Activated T-helper 1 cell treated with anti-CD3 and anti-CD28 coated beads, Interleukin-12 subunit alpha, Interleukin-12 subunit beta, Interleukin-2, Interleukin-4 antibody, amounts not matched to agents 30 ng/mL and 10 ng/mL and 1 ng/mL, durations not matched to agents 14 hours and 24 hours and 36 hours (primary cell): ENCODE measurements around the gene SCTR. TPM values are rescaled to one million over a fixed set of nuclear protein-coding genes. Genes with fewer than 3 reads are reported as not detected.

Experiments
- DNase-seq: peaks from one replicate; pipeline ENCODE4 v3.0.0; 2021; ENCODE audit warnings: low spot score
- H3K27ac Mint-ChIP-seq: one replicate; pipeline ENCODE4 v1.8.0; 2021; ENCODE audit warnings: mild to moderate bottlenecking, mixed read lengths
- H3K27me3 Mint-ChIP-seq: one replicate; pipeline ENCODE4 v1.8.0; 2022; ENCODE audit warnings: mild to moderate bottlenecking, moderate library complexity, mixed read lengths; ENCODE audit not compliant: insufficient read depth
- H3K36me3 Mint-ChIP-seq: one replicate; pipeline ENCODE4 v1.8.0; 2021; ENCODE audit warnings: low read depth, mixed read lengths
- H3K4me1 Mint-ChIP-seq: one replicate; pipeline ENCODE4 v1.8.0; 2021; ENCODE audit warnings: low read depth, mixed read lengths
- H3K4me3 Mint-ChIP-seq: one replicate; pipeline ENCODE4 v1.8.0; 2021; ENCODE audit warnings: mild to moderate bottlenecking, moderate library complexity, mixed read lengths
- H3K9me3 Mint-ChIP-seq: one replicate; pipeline ENCODE4 v1.8.0; 2021; ENCODE audit warnings: mixed read lengths
- intact Hi-C: fragments of 100-400 bp; cut with micrococcal nuclease; formaldehyde crosslinking; loops from one replicate; pipeline ENCODE4 v1.15.1; 2024
- total RNA-seq: library from RNA; stranded (reverse); gene quantifications from 2 replicates; pipeline ENCODE4 v1.2.3, GENCODE V29; 2022

The SCTR gene
- total RNA-seq, 1 donor from 2014 or later: not detected

DNA sequence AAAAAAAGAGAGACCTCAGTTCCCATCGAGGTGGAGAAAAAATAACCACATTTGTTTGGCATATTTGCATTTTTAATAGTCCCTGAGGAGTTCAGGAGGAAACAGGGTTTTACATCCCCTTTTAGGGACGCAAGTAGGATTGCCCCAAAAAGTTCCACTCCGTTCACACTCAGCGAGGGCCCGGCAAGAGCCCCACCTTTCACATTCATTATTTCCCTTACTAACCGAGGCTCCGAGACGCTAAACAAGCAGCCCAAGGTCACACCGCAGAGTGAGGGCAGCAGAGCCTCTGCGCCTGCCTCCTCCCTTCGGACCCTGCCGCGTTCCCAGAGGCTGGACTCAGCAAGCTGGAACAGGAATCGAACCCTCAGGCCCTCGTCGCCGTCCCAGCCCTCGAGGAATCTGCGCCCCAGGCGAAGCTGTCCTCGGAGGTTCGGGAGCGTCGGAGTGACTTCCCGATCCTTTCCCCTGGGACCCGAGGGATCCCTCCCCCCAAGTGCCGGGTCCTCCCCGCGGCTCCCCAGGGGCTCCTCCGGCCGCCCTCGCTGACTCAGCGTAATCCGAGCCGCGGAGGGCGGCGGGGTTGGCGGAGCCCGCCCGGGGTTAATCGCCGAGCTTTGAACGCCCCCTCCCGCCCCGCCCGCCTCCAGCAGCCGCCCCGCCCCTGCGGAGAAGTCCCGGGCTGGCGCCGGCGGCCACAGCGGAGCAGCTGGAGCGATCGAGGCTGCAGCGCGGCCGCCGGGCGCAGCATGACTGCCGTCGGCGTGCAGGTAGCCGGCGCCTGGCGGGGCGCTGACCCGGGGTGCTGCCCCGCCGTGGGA, 92.9 kb downstream of the SCTR start, which contains the start of gene TMEM37:
Gene TMEM37, plus strand, starts transcription at position 700 of the 821 bp plus-strand sequence. Its CDS starts 50 bp downstream, at position 750.
- peaks cover 55% of the 10 kb centered on the region for H3K27me3 Mint-ChIP-seq
- no peaks in the 10 kb centered on the region for H3K36me3 Mint-ChIP-seq
- H3K4me1 Mint-ChIP-seq: no peaks in the 10 kb centered on the region
- no peak within 1 kb of the TSS for H3K27ac Mint-ChIP-seq
- no peak for DNase-seq
- H3K4me3 Mint-ChIP-seq: no peak within 1 kb of the TSS
- no peaks in the 10 kb centered on the region for H3K9me3 Mint-ChIP-seq
- intact Hi-C loops: no loop called here

DNA sequence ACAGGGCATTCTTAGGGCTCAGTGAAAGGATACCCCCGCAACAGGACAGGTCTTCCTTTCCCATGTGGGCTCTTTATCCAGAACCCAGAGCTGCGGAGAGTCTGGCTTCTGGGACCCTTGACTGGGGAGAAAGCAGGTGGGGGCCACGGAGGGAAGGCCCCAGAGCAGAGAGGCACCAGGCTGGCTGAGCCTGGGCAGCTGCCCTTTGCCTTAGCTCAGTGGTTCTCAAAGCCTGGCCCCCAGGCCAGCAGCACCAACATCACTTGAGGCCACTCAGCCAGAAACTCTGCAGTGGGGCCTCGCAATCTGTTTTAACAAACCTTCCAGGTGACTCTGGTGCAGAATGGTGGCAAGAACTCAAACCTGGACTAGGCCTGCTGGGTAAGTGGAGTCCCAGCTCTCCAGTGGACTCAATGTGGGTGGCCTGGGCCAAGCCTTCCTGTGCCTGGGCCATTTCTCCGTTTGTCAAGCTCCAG, 94.2 kb downstream of the SCTR start:
- Mint-ChIP-seq H3K36me3 (no peaks in the 10 kb centered on the region), H3K4me1 (no peaks in the 10 kb centered on the region), H3K27ac (no peak overlapping the region), H3K4me3 (no peak overlapping the region), H3K9me3 (no peaks in the 10 kb centered on the region), H3K27me3 (peaks cover 63% of the 10 kb centered on the region)
- intact Hi-C loops: no loop called here
- no peak for DNase-seq

DNA sequence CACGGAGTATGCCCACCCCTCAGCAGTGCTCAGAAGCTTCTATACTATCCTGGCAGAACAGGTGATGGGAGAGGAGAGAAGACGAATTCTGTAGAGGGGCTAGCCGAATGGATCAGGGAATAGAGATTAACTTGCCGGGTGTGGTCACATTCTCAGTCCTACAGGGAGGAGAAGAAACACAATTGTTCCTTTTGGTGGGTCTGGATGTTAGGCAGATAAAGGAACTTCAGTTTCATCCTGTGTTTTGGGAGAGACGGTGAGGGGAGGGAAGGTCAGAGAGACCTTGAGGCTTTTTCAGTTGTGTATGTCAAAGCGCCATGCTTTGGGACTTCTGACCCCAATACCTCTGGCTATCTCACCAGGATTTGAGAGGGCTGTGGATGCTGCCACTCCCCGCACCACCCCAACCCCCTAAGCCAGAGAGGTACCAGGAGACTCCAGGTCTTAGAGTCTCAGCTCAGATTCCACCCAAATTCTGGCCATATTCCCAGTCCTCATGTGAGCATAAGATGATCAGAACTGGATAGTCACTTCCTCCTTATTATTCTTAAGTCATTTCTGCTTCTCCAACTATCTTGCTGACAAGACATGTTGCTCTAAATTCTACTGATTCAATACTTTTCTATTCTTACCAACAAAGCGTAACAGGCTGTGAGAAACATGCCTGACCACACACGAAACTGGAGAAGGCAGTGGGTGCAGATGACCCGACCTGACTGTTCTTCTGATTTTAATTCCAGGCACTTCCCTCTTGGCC, 94.9 kb downstream of the SCTR start:
- Mint-ChIP-seq H3K27ac (no peak overlapping the region), H3K4me1 (no peaks in the 10 kb centered on the region), H3K9me3 (no peaks in the 10 kb centered on the region), H3K36me3 (no peaks in the 10 kb centered on the region), H3K27me3 (peaks cover 63% of the 10 kb centered on the region), H3K4me3 (no peak overlapping the region)
- no peak for DNase-seq
- intact Hi-C loops: no loop called here

DNA sequence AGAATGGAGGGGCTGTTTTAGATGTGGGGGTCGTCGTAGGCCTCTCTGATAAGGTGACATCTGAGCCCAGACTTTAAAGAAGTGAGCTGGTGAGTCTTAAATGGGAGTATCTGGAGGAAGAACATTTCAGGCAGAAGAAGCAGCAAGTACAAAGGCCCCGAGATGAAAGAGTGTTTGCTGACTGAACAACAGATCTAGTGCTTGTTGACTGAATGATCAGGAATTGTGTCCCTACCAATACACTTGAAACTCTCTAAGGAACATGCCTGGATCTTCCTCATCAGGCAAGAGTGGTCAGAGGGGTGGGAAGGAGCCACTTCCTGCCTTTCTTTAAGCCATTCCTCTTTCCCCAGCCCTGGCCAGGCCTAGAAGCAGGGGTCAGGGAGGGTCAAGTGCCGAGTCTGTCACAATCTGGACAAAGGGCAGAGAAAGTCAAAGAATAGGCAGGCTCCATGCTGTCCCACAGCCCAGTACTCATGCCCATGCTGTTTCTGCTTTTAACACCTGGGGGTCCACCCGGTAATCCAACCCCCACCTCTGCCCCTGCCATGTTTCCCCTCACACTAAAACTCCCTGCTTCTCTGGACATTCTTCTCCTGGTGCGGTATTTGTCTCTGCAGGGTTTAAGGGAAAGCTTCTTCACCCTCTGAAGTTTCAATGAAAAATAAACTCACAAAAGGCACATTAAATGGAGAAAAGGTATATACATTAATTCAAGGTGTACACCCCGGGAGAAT, 95.6 kb downstream of the SCTR start:
- Mint-ChIP-seq H3K27ac (no peak overlapping the region), H3K4me1 (no peaks in the 10 kb centered on the region)
- DNase-seq: no peak

DNA sequence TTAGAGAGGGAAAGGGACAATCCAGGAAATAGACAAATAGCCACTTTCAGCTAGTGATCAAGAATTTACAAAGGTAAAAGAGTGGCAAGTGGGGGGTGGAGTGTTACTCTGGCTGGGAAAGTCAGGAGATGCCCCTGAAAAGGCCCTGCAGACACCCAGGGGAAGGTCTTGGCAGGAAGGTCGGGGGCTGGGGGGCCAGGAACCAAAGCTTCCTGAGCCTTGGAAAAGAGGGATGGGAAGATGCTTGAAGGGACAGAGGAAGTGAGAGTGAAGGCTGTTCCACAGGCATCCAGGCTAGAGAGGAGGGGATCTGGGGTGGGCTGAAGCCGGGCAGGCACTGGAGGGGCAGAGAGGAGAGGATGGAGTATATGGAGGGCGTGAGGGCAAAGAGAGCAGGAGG, 96.5 kb downstream of the SCTR start:
- no peaks in the 10 kb centered on the region for H3K36me3 Mint-ChIP-seq
- H3K27ac Mint-ChIP-seq: no peak overlapping the region
- intact Hi-C loops: no loop called here
- H3K4me1 Mint-ChIP-seq: no peaks in the 10 kb centered on the region
- DNase-seq: no peak
- H3K27me3 Mint-ChIP-seq: peaks cover 49% of the 10 kb centered on the region
- H3K9me3 Mint-ChIP-seq: no peaks in the 10 kb centered on the region
- H3K4me3 Mint-ChIP-seq: no peak overlapping the region

More for the DNA sequence above, 95.6 kb downstream of the SCTR start:
- intact Hi-C loops: no loop called here
- H3K4me3 Mint-ChIP-seq: no peak overlapping the region
- no peaks in the 10 kb centered on the region for H3K36me3 Mint-ChIP-seq
- H3K9me3 Mint-ChIP-seq: no peaks in the 10 kb centered on the region
- H3K27me3 Mint-ChIP-seq: peaks cover 57% of the 10 kb centered on the region

DNA sequence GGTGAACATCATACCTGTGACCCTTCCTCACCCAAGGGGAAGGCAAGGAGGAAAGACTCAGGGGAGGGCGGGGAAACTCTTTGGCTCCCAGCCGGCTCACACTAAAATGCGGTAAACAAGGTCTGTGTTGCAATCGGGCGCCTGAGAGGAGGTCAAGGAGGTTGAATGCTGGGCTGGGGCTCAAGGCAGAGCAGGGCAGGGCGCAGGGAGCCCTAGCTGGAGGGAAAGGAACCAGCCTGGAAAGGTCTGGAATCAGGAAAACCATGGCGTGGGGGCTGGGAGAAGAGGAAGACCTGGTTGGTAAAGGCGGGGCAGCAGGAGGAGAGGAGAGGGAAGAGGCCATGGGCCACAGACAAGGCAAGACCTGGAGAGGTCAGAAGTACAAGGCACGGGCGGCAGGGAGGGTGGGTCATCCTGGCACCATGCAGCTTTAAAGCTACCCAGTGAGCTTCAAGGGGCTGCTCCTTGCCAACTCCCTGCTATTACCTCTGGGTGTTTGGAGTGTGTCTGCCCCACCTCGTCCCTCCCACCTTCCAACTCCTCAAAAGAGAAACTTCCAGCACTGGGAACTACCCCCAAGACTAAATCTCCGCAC, 97.4 kb downstream of the SCTR start:
- intact Hi-C loops: no loop called here
- Mint-ChIP-seq H3K4me1 (no peaks in the 10 kb centered on the region), H3K4me3 (no peak overlapping the region), H3K27me3 (peaks cover 41% of the 10 kb centered on the region), H3K36me3 (no peaks in the 10 kb centered on the region), H3K9me3 (no peaks in the 10 kb centered on the region), H3K27ac (no peak overlapping the region)
- DNase-seq: no peak

DNA sequence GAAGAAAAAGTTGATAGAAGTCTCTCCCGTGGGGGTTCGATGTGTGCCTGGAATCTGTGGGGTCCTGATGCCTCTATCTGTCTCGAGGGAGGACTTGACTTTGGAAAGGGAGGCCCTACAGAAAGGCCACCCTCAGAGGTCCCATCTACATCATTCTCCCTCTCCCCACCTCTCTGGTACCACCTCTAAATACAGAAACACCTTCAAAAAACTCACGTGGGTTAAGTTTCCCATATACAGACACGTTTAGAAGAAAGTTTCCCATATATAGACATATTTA, 97.9 kb downstream of the SCTR start:
- intact Hi-C loops: no loop called here
- H3K27me3 Mint-ChIP-seq: peaks cover 41% of the 10 kb centered on the region

DNA sequence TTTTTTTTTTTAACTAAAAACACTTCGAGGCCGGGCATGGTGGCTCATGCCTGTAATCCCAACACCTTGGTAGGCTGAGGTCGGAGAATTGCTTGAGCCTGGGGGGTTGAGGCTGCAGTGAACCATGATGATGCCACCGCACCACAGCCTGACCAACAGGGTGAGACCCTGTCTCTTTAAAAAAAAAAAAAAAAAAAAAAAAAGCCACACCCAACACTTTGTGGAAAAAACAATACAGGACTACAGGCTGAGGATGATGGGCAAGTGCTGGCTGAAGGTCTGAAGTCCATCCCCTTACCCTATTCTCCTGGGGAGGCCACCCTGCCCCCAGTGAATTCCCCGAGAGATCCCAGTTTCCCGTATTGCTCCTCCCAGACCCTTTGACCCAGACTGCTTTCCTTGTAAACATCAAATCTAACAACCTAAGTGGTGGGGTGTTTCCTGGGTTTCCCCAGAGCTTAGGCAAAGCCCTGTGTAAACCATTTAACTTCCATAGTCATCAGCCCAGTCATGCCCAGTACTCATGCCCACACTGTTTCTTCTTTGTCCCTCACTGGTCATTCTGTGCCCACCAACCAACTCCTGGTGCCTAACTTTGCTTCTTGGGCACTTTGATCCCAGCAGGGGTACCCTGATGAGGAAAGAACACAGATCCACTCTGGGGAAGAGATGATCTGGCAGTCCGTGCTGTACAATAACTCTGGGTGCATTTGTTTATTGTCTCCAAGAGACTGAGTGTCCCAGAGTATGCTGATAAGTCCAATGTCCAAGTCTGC, 98.5 kb downstream of the SCTR start:
- DNase-seq: no peak
- Mint-ChIP-seq H3K9me3 (no peaks in the 10 kb centered on the region), H3K36me3 (no peaks in the 10 kb centered on the region), H3K27me3 (peaks cover 37% of the 10 kb centered on the region), H3K4me3 (no peak overlapping the region), H3K4me1 (no peaks in the 10 kb centered on the region), H3K27ac (no peak overlapping the region)
- intact Hi-C loops: no loop called here

More for the DNA sequence above, 97.9 kb downstream of the SCTR start:
- no peak overlapping the region for H3K4me3 Mint-ChIP-seq
- no peaks in the 10 kb centered on the region for H3K36me3 Mint-ChIP-seq
- H3K9me3 Mint-ChIP-seq: no peaks in the 10 kb centered on the region
- H3K4me1 Mint-ChIP-seq: no peaks in the 10 kb centered on the region
- H3K27ac Mint-ChIP-seq: no peak overlapping the region
- no peak for DNase-seq

DNA sequence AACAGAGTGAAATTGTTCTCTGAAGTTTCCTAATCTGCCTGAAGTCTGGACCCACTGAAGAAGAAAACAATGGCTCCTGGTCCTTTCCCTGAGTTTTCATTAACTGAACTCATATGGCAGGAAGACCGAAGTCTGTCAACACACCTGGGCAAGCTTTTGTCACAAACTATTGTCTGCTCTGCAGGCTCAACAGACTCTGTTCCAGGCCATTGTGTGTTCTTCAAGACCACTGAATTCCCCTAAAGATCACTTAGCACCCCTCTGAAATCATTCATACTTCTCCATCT, 99.2 kb downstream of the SCTR start:
- H3K4me1 Mint-ChIP-seq: no peaks in the 10 kb centered on the region
- no peak overlapping the region for H3K27ac Mint-ChIP-seq
- intact Hi-C loops: no loop called here
- no peak for DNase-seq
- H3K9me3 Mint-ChIP-seq: no peaks in the 10 kb centered on the region
- no peak overlapping the region for H3K4me3 Mint-ChIP-seq
- no peaks in the 10 kb centered on the region for H3K36me3 Mint-ChIP-seq
- peaks cover 34% of the 10 kb centered on the region for H3K27me3 Mint-ChIP-seq

DNA sequence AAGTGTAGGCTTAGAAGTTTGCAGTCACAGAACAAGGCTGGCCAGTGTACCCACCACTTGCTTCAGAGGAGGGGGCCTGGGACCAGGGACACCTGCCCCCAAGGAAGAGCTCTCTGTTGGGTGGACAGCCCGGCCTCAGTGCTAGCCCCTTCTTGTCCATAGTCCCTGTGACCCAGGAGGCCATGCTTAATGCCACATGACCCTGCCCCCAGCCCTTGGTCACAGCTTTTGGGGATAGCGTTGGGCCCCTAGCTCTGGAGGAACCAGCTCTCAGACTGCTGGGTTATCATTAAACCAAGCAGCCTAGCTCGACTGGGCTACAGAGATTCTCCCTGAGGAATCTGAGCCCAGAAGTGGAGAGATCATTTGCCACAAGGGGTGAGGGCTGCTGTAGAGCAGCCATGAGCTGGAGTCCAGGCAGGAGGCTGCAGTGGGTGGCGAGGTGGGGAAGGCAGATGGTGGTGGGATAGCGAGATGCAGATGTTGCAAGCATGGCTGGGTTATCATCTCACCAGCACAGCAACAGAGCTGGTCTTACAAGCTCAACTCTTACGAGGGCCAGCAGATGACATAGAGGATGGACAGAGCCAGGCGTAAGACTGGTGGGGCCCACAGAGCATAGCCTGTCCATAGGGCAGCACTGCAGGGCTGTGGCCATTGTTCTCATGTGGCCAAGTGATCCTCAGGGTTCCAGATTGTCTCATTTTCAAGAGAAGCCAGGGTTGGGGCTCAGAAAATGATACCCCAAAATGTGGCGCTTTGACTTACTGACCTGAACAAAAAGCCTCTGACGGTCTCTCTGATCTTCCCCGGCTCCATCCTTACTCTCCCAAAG, 99.8 kb downstream of the SCTR start:
- intact Hi-C loops: no loop called here
- Mint-ChIP-seq H3K27me3 (peaks cover 31% of the 10 kb centered on the region), H3K27ac (no peak overlapping the region), H3K4me3 (no peak overlapping the region), H3K36me3 (no peaks in the 10 kb centered on the region), H3K9me3 (no peaks in the 10 kb centered on the region), H3K4me1 (no peaks in the 10 kb centered on the region)
- DNase-seq: no peak

DNA sequence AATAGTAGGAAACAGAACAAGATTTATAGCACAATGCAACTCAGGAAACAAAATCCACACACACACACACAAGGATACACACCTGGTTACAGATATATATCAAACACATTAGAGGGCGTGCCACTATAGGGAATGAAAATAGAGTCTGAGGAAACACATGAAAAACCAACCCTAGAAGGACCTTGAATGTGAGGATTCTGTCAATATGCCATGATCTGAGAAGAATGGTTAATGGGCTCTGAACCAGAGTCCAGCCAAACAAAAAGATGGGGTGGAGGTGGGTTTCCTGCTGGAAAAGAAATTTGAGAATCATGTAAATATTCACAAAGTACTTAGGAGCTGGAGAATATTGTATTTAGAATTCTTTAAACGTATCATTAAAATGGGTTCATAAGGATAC, 100.5 kb downstream of the SCTR start:
- Mint-ChIP-seq H3K27ac (no peak overlapping the region), H3K36me3 (no peaks in the 10 kb centered on the region), H3K27me3 (peaks cover 30% of the 10 kb centered on the region), H3K4me3 (no peak overlapping the region), H3K4me1 (no peaks in the 10 kb centered on the region), H3K9me3 (no peaks in the 10 kb centered on the region)
- DNase-seq: no peak
- intact Hi-C loops: no loop called here

DNA sequence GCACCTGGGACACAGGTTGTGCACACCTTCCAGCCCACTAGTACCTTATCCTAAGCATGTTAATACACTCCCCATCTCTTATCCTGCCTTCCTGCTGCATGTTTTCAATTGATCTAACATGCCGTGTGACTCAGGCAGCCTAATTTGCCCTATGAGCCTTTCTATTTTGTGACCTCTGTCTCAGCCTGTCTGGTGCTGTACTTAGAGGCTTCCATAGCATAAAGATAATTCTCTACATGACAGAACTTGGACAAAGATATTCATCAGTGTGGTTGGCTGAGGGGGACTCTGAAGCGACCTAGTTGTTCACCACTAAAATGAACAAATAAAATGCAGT, 101.2 kb downstream of the SCTR start:
- no peak overlapping the region for H3K4me3 Mint-ChIP-seq
- no peak overlapping the region for H3K27ac Mint-ChIP-seq
- no peaks in the 10 kb centered on the region for H3K4me1 Mint-ChIP-seq
- H3K9me3 Mint-ChIP-seq: no peaks in the 10 kb centered on the region
- intact Hi-C loops: no loop called here
- DNase-seq: no peak
- H3K27me3 Mint-ChIP-seq: peaks cover 27% of the 10 kb centered on the region
- no peaks in the 10 kb centered on the region for H3K36me3 Mint-ChIP-seq
